UCSD-AML1 (cell line): ENCODE results near the gene RPL10.

Experiments used
- DNase-seq: peaks from one replicate; lab custom pipeline; 2025; ENCODE audit not compliant: unreplicated experiment; lab: John Stamatoyannopoulos, UW

Gene RPL10

DNA sequence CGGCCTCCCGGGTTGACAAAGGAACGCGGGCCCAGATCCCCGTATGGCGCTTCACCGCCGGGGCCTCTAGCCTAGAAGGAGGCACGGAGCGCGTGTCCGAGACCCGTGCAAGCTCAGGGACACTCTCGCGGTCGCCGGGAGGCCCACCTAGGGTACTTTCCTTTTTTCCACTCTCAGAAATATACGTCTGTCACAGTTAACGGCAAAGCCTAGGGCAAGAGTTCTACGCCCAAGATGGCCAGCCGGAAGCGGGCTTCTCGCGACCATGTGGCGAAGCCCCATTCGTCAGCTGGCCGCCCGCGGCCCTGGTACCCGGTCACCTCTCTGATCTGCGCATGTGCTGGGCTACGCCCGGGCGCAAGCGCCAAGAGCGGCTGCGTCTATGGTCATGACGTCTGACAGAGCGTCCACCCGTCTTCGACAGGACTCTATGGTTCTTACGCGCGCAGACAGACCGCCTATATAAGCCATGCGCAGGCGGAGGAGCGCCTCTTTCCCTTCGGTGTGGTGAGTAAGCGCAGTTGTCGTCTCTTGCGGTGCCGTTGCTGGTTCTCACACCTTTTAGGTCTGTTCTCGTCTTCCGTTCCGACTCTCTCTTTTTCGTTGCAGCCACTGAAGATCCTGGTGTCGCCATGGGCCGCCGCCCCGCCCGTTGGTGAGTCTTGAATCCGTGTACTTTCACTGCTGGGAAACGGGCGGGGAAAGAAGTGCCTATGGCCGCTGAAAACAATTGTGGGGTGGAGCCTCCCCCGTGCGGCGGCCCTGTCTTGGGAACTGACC, at the start of gene RPL10:
Gene RPL10, plus strand, starts transcription at position 490 of the 780 bp plus-strand sequence. Its CDS starts 143 bp downstream, at position 633.
- peak; percentile 92 for DNase-seq

DNA sequence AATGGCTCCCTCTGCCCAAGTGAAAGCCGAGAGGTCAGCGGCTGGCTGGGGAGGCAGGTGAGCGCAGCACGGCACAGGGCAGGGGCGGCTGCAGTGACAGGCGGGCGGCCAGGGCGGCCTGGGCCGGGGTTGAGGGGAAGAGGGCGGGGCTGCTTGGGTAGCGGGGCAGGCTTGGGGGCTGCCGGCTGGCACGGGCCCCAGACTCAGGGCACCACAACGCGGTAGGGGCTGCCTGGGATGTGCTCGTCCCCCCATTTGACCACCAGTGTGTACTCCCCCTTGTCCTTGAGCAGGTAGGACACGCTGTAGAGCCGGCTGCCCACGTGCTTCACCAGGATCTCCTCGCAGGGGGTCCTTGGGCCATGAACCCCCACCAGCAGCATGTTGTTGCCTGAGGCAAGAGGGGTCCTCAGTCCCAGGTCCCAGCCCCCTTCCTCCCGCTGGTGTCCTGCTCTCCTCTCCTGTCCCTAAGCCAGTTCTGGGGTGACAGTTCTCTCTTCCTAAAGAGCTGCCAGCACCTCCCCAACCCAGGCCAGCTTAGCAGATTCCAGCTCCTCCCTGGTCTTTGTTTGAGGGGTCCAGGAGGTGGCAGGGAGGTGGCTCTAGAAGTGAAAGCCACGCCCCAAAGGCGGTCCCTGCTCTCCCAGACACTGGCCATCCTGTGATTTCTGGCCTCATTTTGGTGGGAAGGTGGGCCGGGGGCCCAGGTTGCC, 49.4 kb upstream of the RPL10 start:
- no peak for DNase-seq

DNA sequence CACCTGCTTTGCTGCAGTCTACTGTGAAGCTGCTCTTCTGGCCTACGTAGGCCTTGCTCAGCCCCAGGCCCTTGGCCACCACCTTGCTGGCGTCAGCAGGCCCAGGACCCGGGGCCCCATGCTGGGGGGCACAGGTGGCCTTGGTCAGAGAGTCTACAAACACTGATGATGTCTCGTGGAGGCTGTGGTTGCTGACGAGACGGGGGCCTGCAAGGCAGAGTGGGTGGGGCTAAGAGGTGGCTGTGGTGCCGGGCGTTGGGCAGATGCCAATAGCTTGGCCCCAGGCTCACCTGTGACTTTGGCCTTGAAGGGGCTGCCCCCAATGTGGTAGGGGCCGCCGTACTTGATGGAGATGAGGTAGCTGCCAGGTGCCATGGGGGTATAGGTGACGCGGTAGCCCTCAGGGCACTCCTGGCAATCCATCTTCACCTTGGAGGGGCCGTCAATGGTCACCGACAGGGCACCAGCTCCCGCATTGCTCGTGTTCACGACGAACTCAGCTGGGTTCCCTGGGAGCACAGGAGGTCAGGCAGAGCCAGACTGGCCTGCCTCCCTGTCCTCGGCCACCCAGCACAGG, 48.7 kb upstream of the RPL10 start:
- DNase-seq = no peak

DNA sequence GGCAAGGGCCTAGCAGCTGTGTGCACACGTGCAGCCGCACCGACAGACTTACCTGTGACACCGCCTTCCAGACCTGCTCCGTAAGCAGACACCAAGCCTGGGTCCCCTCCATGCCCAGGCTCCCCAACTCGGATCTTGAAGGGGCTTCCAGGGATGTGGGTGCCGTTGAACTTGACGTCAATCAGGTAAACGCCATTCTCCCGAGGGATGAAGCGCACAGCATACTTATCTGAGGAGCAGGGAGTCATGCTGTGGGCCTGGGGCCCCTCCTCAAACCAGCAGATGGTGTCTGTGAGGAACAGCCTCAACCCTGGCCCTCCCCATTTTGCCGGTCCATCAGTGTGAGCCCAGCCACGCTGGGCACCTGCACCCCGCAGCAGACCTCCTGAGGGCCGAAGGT, 48.2 kb upstream of the RPL10 start:
- DNase-seq = no peak

DNA sequence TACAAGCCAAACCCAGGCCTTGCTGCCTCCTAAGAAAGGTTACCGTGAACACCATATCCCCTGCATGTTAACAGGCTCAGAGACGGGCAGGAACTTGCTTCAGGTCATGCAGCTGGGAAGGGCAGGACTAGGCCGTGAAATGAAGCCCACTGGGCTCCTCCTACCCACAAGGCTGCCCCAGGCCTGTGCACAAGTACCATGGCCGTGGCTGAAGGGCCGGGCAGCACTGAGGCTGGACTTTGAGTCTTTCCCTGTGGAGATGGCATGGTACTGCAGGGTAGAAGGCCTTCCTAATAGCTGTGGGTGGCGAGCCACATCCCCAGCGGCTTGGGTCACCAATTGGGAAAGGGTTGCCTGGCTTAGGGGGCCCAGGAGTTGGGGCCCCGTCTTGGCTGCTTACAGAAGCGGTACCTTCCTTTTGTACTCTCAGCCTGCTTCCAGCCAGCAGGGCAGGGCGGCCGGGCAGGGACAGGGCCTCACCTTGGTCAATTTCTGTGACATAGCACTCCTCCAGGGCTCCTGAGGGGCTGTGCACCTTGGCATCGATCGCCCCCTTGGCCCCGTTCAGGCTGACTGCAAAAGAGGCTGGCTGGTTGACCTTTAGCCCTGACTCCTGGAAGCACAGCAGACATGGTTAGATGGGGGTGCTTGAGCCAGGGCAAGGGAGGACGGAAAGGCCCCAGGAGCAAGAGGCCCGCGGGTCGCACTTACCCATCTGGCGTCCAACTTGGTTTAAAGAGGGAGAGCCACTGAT, 47.6 kb upstream of the RPL10 start:
- DNase-seq = no peak

DNA sequence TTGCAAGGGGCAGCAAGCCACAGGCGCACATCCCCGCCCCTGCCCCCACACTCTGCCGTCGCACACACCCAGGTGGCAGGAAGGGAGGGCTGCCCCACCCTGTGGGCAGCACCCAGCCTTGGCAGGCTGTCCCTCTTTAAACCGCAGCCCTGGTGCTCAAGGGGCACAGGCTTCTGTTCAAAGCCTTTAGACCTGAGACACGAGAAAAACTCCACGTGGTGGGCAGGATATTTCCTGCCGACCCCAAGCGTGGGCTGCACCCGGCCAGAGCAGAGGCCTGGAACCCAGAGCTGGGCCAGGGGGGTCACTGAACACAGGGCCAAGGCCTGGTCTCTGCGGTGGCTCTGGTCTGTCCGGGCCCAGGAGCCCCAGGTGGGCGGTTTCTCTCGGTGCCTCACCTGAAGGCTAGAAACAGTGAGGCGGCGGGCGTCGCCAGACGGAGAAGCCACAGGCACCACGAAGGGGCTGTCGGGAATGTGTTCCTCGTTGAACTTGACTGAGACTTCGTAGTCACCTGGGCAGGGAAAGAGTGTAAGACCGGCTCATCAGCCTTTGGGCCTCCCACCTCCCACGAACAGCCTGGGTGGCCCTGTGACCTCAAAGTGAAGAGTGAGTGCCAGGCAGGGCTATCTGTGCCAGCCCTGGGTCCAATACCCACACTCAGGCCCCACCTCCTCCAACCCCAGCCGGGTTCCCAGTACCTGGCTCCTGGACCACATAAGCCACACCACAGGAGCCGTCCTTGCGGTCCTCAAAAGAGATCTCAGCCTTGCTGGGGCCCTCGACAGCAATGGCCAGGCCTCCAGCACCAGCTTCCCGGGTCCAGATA, 46.8 kb upstream of the RPL10 start:
- no peak for DNase-seq

DNA sequence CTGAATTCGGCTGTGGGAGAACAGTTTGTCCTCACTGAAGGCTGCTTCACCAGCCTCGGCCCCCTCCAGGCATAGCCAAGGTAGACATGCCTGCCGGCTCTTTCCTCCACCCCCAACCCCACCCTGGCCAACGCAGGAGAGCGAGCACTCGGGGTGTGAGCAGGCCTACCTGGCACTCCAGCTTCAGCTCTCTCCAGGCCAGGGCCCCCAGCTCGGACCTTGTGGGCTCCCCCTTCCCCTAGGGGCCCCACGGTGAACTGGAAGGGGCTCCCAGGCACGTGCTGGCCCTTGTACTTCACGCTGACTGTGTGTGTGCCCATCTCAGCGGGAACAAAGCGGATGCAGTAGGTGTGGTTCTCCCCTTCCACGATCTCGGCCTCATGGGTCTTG, 46.2 kb upstream of the RPL10 start:
- no peak for DNase-seq

DNA sequence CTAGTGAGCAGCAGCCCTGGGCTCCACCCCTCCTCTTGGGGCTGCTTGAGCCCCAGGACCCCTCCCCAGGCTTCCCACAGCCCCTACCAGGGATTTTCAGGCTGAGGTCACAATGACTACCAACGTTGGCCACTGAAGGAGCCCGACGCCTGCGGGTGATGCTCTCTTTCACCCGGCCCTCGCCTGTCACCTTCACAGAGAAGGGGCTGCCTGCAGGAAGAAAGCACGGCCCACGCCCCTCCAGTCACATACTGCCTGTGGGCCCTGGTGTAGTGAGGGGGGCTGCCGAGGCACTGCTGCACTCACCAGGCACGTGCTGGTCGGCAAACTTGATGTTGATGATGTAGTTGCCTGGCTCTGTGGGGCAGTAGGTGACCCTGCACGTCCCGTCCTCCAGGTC, 45.7 kb upstream of the RPL10 start:
- DNase-seq = no peak

DNA sequence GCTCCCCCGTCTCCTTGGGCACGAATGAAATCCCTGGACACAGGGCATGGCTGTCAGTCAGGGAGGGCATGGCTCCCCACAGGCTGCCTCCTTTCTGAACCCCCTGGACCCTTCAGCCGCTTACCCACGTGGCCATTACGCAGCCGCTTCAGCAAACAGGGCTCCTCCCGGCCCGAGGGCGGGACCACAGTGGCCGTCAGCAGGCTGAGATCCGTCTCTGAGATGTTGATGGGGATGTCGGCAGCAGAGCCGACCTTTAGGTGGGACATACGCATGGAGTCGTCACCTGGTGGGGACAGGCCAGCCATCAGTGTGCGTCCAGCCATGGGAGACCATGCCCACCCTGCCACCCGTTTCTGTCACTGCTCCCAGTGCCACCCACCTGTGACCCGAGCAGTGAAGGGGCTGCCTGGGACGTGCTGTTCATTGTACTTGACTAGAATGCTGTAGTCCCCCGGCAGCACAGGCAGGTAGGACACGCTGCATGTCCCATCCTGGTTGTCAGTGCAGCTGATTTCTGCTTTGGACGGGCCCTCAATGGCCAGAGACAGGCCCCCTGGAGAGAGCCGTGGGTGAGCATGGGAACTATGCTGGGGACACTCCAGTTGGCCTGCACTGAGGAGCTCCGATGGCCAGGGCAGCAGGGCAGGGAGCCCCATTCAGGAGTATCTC, 44.9 kb upstream of the RPL10 start:
- DNase-seq = no peak

DNA sequence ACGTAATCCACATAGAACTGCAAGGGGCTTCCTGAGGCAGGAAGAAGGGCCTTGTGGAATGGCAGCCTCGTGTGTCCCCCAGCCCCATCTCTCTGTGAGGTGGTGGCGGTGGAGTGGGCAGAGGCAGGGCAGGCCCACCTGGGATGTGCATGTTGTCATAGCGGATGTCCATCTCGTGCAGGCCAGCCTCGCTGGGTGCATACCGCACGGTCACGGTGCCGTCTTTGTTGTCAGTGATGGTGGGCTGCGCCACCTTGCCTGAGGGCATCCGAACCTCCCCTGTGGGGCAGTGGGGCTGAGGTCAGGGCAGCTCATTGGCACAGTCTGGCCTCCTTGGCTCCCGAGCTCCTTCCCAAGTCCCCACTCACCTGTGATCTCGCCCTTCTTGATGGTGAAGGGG, 44.2 kb upstream of the RPL10 start:
- DNase-seq = no peak

DNA sequence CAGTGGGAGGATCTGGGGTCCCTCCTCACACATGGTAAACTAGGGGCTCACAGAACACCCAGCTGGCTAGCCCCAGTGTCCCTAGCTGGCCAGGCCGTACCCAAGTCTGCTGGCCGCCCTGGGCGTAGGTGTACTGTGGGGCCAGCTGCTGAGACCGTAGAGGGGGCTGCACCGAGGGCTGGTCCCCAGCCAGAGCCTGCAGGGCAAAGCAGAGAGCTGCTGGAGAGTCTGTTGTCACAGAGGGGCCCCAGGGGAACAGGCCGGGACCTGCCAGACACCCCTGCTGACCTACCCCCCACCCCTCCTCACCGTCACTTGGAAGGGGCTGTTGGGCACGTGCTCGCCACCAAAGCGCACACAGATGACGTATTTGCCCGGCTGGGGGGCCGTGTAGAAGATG, 43.7 kb upstream of the RPL10 start:
- DNase-seq = no peak

DNA sequence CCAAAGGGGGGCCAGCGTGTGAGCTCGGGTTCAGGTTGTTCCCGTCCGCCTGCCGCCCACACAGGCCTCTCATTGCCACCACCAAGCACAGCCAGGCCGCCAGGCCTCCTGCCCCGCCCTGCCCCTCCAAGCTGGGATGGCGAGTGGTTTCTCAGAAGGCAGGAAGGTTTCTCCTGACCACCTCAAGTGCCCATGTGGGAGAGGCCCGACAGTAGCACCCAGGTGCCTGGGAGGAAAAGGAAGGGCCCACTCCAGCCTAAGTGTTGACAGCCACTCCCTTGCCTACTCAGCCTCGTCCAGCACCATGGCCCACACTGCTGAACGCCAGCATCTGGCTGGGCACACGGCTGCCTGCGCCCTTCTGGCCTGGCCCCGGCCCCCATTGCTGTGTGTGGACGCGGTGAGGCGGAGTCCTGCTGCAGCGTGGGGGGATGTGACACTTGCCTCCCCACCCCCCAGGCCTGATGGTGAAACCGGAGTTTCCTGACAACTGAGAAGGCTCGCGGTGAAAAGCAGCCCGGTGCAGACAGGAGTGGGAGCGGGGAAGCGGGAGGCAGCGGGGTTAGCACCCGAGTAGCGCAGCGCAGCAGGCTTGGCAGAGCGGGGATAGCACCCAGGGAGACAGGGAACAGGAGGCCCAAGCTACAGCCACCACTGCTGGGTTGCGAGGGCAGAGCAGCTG, 42.9 kb upstream of the RPL10 start:
- no peak for DNase-seq

DNA sequence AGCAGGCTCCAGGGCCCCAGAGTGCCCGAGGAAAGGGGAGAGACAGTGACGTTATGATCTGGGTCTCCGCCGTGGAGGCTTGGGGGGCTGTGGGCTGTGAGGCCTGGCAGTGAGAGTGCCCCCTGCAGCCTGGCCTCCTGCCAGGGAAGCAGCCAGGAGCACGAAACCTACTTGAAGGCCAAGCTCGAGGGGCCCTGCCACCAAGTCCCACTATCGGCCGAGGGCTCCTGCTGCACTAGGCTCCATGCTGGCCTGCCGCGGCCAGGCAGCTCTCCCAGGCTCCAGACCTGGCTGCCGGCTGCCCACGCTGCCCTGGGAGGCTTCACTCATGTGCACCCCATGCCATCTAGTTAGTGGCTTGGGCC, 42.4 kb upstream of the RPL10 start:
- no peak for DNase-seq

DNA sequence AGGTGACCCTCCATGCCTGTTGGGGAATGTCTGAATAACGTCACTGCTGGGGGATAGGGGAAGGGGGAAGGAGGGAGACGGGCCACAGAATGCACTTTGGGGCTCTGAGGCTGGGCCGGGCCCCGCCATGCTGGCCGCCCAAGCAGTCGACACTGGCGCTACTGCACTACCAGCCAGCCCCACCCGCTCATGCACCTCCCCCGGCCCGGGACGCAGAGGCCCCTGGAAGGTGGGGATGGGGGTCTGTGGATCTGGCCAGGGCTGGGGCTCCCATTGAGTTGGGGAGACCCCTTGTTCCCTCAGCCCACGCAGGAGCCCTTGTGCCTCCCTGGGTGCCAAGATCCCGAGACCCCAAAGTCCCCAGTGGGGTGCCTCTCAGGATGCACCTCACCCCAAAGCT, 41.6 kb upstream of the RPL10 start:
- no peak for DNase-seq

DNA sequence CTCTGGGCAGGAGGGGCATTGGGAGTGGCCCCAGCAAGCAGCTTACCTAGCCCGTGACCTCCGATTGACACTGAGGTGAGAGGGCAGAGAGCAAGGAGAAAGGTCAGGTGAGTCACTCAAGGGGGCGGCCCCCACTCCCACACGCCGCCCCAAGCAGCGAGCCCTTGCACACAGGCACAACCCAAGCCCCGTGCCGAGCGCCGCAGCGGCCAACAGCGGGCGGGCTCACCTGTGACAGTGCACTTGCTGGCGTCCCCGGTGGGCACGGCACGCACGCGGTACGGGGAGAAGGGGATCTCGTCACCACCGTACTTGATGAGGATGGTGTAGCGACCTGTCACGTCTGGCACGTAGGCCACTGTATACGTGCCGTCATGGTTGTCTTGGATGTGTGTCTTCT, 41.0 kb upstream of the RPL10 start:
- no peak for DNase-seq

DNA sequence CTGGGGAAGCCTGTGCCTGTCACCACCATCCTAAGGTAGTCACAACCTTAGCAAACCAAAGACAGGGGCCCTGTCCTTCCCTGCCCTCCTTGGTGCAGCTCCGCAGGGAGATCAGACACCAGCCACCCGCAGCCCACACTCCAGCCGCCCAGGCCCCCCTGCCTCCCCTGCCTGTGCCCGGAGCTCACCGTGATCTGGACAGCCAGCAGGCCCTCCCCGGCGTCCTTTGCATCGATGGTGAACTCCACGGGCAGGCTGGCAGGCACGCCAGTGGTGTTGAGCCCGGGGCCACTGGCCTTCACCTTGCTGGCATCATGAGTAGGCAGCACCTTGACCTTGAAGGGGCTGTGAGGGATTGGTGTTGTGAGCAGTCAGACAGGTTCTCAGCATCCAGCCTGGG, 40.2 kb upstream of the RPL10 start:
- no peak for DNase-seq

DNA sequence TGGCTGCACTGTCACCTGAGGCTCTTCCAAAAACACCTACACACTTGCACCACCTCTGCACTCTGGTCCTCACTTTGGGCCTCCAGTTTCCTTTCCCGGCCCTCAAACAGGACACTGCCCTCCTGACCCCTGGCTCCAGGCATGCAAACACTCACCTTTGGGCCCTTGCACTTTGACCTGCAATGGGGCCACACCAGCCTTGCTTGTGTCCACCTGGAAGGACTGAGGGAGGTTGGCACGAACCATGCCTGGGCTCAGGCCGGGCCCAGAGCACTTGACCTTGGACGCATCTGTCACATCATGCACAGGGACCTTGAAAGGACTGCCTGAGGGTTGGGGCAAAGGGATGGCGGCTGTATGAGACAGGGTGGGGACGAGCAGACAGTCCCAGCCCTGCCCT, 39.3 kb upstream of the RPL10 start:
- DNase-seq = no peak

DNA sequence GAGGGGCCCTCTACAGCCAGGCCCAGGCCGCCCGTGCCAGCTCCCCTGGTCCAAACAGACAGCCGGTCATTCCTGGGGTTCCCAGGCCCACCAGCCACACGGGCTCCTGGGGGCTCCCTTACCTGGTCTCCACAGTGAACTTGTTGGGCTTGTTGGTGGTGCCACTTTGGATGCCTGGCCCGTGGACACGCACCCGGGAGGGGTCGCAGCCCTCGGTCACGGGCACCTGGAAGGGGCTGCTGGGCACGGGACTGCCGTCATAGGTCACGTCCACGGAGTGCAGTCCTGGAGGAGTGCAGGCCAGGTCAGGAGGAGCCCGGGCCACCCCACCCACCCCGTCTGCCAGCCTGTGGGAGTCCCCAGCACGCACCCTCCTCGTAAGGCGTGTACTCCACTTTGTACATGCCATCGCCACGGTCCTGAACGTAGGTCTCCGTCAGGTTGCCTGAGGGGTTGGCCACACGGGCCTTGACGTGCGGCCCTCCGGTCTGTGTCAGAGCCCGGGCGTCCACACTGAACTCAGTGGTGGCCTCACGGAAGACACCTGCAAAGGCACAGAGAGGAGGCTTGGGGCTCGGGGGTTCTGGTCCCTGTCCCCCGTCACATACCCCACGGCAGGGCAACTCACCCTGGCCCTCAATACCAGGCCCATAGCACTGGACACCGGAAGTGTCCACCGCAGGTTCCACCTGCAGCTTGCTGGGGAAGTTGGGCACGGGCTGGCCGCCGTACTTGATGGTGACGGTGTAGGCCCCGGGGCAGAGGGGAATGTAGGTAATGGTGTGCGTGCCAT, 38.6 kb upstream of the RPL10 start:
- no peak for DNase-seq

DNA sequence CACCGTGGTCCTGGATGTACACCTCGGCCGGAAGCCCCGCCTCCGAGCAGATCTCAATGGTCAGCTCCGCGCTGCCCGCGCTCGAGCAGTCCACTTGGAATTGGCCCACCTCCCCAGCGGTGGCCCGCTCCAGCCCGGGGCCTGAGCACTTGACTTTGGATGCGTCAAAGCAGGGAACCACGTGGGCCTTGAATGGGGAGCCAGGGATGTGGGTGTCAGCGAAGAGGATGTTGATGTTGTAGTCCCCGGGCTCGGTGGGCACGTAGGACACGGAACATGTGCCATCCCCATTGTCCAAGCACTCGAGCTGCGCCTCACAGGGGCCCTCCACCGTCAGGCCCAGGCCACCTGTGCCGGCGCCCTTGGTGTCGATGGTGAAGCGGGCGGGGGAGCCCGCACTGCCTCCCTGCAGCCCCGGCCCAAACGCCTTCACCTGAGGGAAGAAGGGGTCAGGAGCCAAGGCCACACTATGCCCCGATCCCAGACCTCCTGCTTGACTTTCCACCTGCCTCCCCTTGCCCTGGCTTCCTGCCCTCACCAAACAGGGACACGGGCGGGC, 37.9 kb upstream of the RPL10 start:
- DNase-seq = no peak
